Neural crest cell (in vitro differentiated cells): ENCODE data around the gene PPIH. TPM values are rescaled to one million over a fixed set of nuclear protein-coding genes. Genes with fewer than 3 reads are reported as not detected.
"Not testable (repeated sequence)": the region's sequence is repeated elsewhere in the genome, so short reads cannot be mapped to it uniquely, and the experiment has no call there.

Experiments
- DNase-seq: peaks from one replicate; pipeline ENCODE4 v3.0.0; 2021; ENCODE audit warnings: low read depth, mixed read lengths, low spot score
- H3K27ac Mint-ChIP-seq: one replicate; pipeline ENCODE4 v1.8.0; 2021; ENCODE audit warnings: mild to moderate bottlenecking, mixed read lengths; ENCODE audit not compliant: unreplicated experiment
- H3K27me3 Mint-ChIP-seq: 2 replicates; pipeline ENCODE4 v1.8.0; 2021; ENCODE audit warnings: low read depth, mild to moderate bottlenecking, mixed read lengths
- H3K36me3 Mint-ChIP-seq: 2 replicates; pipeline ENCODE4 v1.8.0; 2021; ENCODE audit warnings: low read depth, mild to moderate bottlenecking, mixed read lengths
- H3K4me1 Mint-ChIP-seq: 2 replicates; pipeline ENCODE4 v1.8.0; 2021; ENCODE audit warnings: mixed read lengths
- H3K4me3 Mint-ChIP-seq: one replicate; pipeline ENCODE4 v1.8.0; 2021; ENCODE audit warnings: mild to moderate bottlenecking, mixed read lengths
- H3K9me3 Mint-ChIP-seq: 2 replicates; pipeline ENCODE4 v1.8.0; 2021; ENCODE audit warnings: mixed read lengths
- CTCF ChIP-seq: fragments of 200-600 bp; sonication (generic); conservative IDR thresholded peaks from 2 replicates; pipeline ENCODE4 v1.5.0; 2021; ENCODE audit warnings: antibody characterized with exemption, mild to moderate bottlenecking
- long read RNA-seq: library from polyadenylated mRNA; unstranded; transcript quantifications from one replicate; pipeline ENCODE4 v2.0.0, GENCODE V29; 2020
- total RNA-seq: library from RNA; stranded (reverse); gene quantifications from 2 replicates; pipeline ENCODE4 v1.2.1, GENCODE V29; 2021

PPIH gene
- 69.2 and 75.2 TPM in 2 replicates for total RNA-seq
- long read RNA-seq, transcript PPIH-201 (10 exons, 752 nt), result major isoform, 15 of 23 reads
- long read RNA-seq, partial matches to known transcripts, result 4 of 23 reads
- long read RNA-seq, other reads (novel, unspliced or antisense), result 4 of 23 reads

GRCh38 chr1:42657981-42658876, at the start of gene PPIH:
Gene PPIH (plus strand): TSS chr1:42658423. CDS start chr1:42658447, 24 bp downstream.
- Mint-ChIP-seq H3K27me3 (peaks cover 7% of the 10 kb centered on the region), H3K27ac (peak within 1 kb of the TSS; percentile 87), H3K9me3 (no peaks in the 10 kb centered on the region), H3K4me3 (peak within 1 kb of the TSS; percentile 100), H3K36me3 (no peaks in the 10 kb centered on the region), H3K4me1 (peaks cover 34% of the 10 kb centered on the region)
- peak; percentile 43 for TF ChIP-seq CTCF
- DNase-seq, result peak; percentile 90

- Mint-ChIP-seq H3K4me1 (no peaks in the 10 kb centered on the region), H3K27me3 (no peaks in the 10 kb centered on the region), H3K27ac (no peak overlapping the region), H3K36me3 (no peaks in the 10 kb centered on the region), H3K9me3 (no peaks in the 10 kb centered on the region), H3K4me3 (no peak overlapping the region)
- TF ChIP-seq CTCF, result no peak
- no peak for DNase-seq
Measured at GRCh38 chr1:42613803-42614131, 44.5 kb upstream of the PPIH start.

- Mint-ChIP-seq H3K9me3 (peaks cover 3% of the 10 kb centered on the region), H3K27me3 (peaks cover 4% of the 10 kb centered on the region), H3K4me3 (no peak overlapping the region), H3K4me1 (no peaks in the 10 kb centered on the region), H3K36me3 (peaks cover 3% of the 10 kb centered on the region), H3K27ac (no peak overlapping the region)
- DNase-seq, result no peak
- no peak for TF ChIP-seq CTCF
Measured at GRCh38 chr1:42618866-42619265, 39.4 kb upstream of the PPIH start.

- Mint-ChIP-seq H3K9me3 (peaks cover 6% of the 10 kb centered on the region), H3K4me1 (no peaks in the 10 kb centered on the region), H3K4me3 (no peak overlapping the region), H3K36me3 (peaks cover 8% of the 10 kb centered on the region), H3K27ac (no peak overlapping the region), H3K27me3 (peaks cover 8% of the 10 kb centered on the region)
- no peak for DNase-seq
- TF ChIP-seq CTCF, result no peak
Measured at GRCh38 chr1:42620307-42620706, 37.9 kb upstream of the PPIH start.

GRCh38 chr1:42621180-42621579, 37.0 kb upstream of the PPIH start:
- H3K27ac Mint-ChIP-seq, DNase-seq, H3K9me3 Mint-ChIP-seq, H3K36me3 Mint-ChIP-seq, H3K27me3 Mint-ChIP-seq, H3K4me1 Mint-ChIP-seq, H3K4me3 Mint-ChIP-seq: not testable (repeated sequence)

- not testable (repeated sequence) for H3K27ac Mint-ChIP-seq, H3K27me3 Mint-ChIP-seq, H3K4me1 Mint-ChIP-seq, DNase-seq, H3K4me3 Mint-ChIP-seq, H3K36me3 Mint-ChIP-seq, H3K9me3 Mint-ChIP-seq
Measured at GRCh38 chr1:42627205-42627604, 31.0 kb upstream of the PPIH start.
